T-helper 1 cell treated with Interleukin-12 subunit alpha and Interleukin-12 subunit beta and Interleukin-4 antibody, amounts not matched to agents 30 ng/mL and 1 ng/mL, for 36 hours (primary cell): ENCODE data around the gene RHOG. TPM values are rescaled to one million over a fixed set of nuclear protein-coding genes. Genes with fewer than 3 reads are reported as not detected.

Source experiments
- intact Hi-C: fragments of 100-400 bp; cut with micrococcal nuclease; formaldehyde crosslinking; loops from one replicate; pipeline ENCODE4 v1.15.1; 2024
- total RNA-seq: library from RNA; stranded (reverse); gene quantifications from 2 replicates; pipeline ENCODE4 v1.2.3, GENCODE V29; 2022

RHOG gene
- total RNA-seq, 1 donor from 2014 or later = 155 TPM

DNA sequence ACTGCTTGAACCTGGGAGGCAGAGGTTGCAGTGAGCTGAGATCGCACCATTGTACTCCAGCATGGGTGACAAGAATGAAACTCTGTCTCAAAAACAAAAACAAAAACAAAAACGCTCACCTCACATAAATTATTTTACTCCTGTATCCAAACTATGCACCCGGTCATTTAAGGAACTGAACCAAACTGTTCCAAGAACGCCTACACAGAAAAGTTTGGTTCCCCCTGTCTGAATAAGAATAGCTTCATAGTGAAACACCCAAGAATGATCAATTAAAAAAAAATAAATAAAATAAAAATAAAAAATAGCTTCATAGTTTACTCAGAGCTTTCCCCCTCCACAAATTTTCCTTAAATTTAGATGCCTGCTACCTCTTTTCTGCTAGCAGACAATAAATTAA, 57.1 kb downstream of the RHOG start:
- intact Hi-C loops = no loop called here

DNA sequence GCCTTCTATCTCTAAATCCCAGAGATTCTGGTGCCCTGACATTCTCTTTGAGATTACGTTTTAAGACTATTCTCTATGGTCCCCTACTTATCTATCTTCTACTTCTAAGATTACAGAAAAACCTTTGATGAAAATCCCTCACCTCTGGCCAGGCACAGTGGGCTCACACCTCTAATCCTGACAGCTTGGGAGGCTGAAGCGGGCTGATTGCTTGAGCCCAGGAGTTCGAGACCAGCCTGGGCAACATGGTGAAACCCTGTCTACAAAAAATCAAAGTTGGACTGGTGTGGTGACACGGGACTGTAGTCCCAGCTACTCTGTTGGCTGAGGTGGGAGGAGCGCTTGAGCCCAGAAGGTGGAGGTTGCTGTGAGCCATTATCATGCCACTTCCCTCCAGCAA, 57.8 kb downstream of the RHOG start:
- intact Hi-C loops = no loop called here

DNA sequence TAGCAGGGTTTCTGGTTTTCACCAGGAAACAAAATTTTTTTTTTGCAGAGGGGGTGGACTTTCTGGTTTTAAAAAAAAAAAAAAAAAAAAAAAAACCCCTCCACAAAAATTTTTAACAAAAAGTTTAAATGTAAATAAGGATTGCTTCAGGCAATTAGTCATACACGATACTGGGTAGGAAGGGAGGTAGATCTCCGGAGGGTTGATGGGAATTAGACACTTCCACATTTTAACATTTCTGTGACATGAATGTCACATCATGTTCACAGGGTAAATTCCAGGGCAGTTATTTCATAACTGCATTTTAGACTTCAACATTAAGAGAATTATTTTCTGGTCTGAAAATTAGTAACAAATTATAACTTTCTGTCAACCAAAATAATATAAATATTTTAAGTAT, 59.3 kb downstream of the RHOG start:
- intact Hi-C loops = loop anchor here (1.0 kb wide), 1 partner anchor 28 kb away; no protein-coding TSS in a partner anchor

Other genes with a start within 250 kb of the RHOG start
- gene ART5, start 199.0 kb downstream of the RHOG start, total RNA-seq = not detected in 2 replicates
- not detected in 2 replicates for gene ART1, start 195.8 kb downstream of the RHOG start, total RNA-seq
- gene CHRNA10, start 169.6 kb downstream of the RHOG start, total RNA-seq = 3.1 and 4.2 TPM in 2 replicates
- 123 and 131 TPM in 2 replicates for gene NUP98, start 43.4 kb downstream of the RHOG start, total RNA-seq
- gene PGAP2, start 32.4 kb downstream of the RHOG start, total RNA-seq = 21.6 and 22.0 TPM in 2 replicates
- gene STIM1, start 14.7 kb upstream of the RHOG start, total RNA-seq = 105 and 110 TPM in 2 replicates